ENCODE data around the gene MRFAP1L1. TPM values are rescaled to one million over a fixed set of nuclear protein-coding genes. Genes with fewer than 3 reads are reported as not detected.

MRFAP1L1 gene
- total and polyA plus RNA-seq, 2 donors (not counting 1 experiment from before 2014, with no cell fraction given): 12.5 to 57.2 TPM

DNA sequence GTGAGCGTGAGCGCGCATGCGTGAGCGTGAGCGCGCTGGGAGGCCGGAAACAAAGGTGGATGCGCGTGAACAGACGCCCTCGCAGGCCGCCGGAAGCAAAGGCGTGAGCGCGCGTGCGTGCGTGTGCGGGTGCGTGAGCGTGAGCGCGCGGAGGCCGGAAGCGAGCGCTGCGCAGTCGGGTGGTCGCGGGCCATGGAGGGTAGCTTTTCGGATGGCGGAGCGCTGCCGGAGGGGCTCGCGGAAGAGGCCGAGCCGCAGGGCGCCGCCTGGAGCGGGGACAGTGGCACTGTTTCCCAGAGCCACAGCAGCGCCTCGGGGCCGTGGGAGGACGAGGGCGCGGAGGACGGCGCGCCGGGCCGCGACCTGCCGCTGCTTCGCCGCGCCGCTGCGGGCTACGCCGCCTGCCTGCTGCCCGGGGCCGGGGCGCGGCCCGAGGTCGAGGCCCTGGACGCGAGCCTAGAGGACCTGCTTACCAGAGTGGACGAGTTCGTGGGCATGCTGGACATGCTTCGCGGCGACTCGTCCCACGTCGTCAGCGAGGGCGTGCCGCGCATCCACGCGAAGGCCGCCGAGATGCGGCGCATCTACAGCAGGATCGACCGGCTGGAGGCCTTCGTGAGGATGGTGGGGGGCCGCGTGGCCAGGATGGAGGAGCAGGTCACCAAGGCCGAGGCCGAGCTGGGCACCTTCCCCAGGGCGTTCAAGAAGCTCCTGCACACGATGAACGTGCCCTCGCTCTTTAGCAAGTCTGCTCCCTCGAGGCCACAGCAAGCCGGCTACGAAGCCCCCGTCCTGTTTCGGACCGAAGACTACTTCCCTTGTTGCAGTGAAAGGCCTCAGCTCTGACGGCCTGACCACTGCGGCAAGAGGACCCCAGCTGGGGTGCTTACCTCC, 6.6 kb upstream of the MRFAP1L1 start, which contains the start of gene BLOC1S4:
Gene BLOC1S4 (plus strand): TSS at position 157 of the 894 bp plus-strand sequence. CDS start 36 bp downstream, at position 193.
- Histone ChIP-seq H3K4me1 (ENCODE audit: control insufficient read depth in 2 of 2, insufficient read depth in 2 of 2, low read length in 2 of 2) (peaks cover 21 to 33% of the 10 kb centered on the region in 2 donors), H3K9ac (ENCODE audit: low read length) (peak within 1 kb of the TSS; percentile 79), H3K79me2 (ENCODE audit: control insufficient read depth, insufficient read depth, low read length) (peaks cover 43% of the 10 kb centered on the region), H3K27me3 (replicated peaks in 1 of 4; ENCODE audit: control extremely low read depth in 1 of 4, control insufficient read depth in 3 of 4, insufficient read depth in 4 of 4, low read length in 3 of 4) (no peaks in the 10 kb centered on the region), H2AFZ (ENCODE audit: insufficient read depth, low read depth, low read length, poor library complexity, severe bottlenecking) (peak within 1 kb of the TSS; percentile 64), H3K4me3 (ENCODE audit: control extremely low read depth in 1 of 5, extremely low read depth in 1 of 5, insufficient read depth in 1 of 5, low read depth in 2 of 5, low read length in 4 of 5) (peak within 1 kb of the TSS; percentile 67 to 82 (median 80)), H3K9me3 (ENCODE audit: control extremely low read depth in 1 of 3, control insufficient read depth in 2 of 3, insufficient read depth in 1 of 3, low read length in 2 of 3) (no peaks in the 10 kb centered on the region), H4K20me1 (ENCODE audit: control insufficient read depth, insufficient read depth, low read length, poor library complexity, severe bottlenecking) (no peaks in the 10 kb centered on the region), H3K36me3 (replicated peaks in 1 of 2; ENCODE audit: control extremely low read depth in 1 of 2, control insufficient read depth in 1 of 2, extremely low read depth in 1 of 2, insufficient read depth in 2 of 2, low read length in 1 of 2) (no peaks in the 10 kb centered on the region), H3K27ac (ENCODE audit: low read length in 2 of 2) (peak within 1 kb of the TSS; percentile 76 to 85), H3K4me2 (replicated peaks; ENCODE audit: low read depth, low read length, poor library complexity, severe bottlenecking) (peak within 1 kb of the TSS; percentile 81)
- Mint-ChIP-seq H3K27me3 (no peaks in the 10 kb centered on the region), H3K27ac (peak within 1 kb of the TSS; percentile 100), H3K4me3 (peak within 1 kb of the TSS; percentile 99), H3K9me3 (ENCODE audit: insufficient read depth) (peaks cover under 1% of the 10 kb centered on the region), H3K4me1 (peaks cover 38% of the 10 kb centered on the region)
- intact Hi-C loops (cut with micrococcal nuclease): loop anchor here (1.0 to 10.0 kb wide), 8 partner anchors 41 to 1086 kb away; partner anchors contain the start of genes GRPEL1, KIAA0232, MRFAP1 and WFS1
- TF ChIP-seq, protein P1, sequence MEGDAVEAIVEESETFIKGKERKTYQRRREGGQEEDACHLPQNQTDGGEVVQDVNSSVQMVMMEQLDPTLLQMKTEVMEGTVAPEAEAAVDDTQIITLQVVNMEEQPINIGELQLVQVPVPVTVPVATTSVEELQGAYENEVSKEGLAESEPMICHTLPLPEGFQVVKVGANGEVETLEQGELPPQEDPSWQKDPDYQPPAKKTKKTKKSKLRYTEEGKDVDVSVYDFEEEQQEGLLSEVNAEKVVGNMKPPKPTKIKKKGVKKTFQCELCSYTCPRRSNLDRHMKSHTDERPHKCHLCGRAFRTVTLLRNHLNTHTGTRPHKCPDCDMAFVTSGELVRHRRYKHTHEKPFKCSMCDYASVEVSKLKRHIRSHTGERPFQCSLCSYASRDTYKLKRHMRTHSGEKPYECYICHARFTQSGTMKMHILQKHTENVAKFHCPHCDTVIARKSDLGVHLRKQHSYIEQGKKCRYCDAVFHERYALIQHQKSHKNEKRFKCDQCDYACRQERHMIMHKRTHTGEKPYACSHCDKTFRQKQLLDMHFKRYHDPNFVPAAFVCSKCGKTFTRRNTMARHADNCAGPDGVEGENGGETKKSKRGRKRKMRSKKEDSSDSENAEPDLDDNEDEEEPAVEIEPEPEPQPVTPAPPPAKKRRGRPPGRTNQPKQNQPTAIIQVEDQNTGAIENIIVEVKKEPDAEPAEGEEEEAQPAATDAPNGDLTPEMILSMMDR (IDR thresholded peaks at IDR 0.05): no peak
- no peak for TF ChIP-seq EZH2 (IDR thresholded peaks at IDR 0.05; ENCODE audit: borderline replicate concordance, insufficient read depth, low read depth, low read length, poor library complexity, severe bottlenecking)
- ChIA-PET CTCF (interaction anchor here (0.6 to 9.7 kb wide), 8 partner anchors 10 to 357 kb away, joined by 3 to 163 read pairs (median 4); partner anchors contain the start of genes GRPEL1 and MRFAP1), POLR2A (interaction anchor here (0.6 to 3.5 kb wide), 5 partner anchors 43 to 1673 kb away, joined by 5 to 22 read pairs (median 9); partner anchors contain the start of genes MRFAP1 and TBC1D14)
- under 1% methylated on average over 109 of the region's 109 CpGs for WGBS (ENCODE audit: insufficient coverage)
- ATAC-seq (ENCODE audit: low read depth) (peak; percentile 83), DNase-seq (peak; percentile 97)
